Transverse colon (tissue), 4 donors: ENCODE data around the gene CCN2. TPM values are rescaled to one million over a fixed set of nuclear protein-coding genes. Genes with fewer than 3 reads are reported as not detected.

Experiments used
- DNase-seq: peaks from one replicate; pipeline ENCODE4 v3.0.0-alpha.2; 2019
- H3K27ac ChIP-seq, 4 donors: fragments of 200-600 bp; sonication (generic); 2 replicates each; pipeline ENCODE4 v1.5.1; 2016 to 2018; ENCODE audit warnings: inconsistent platforms in 4 of 4
- H3K27me3 ChIP-seq: fragments of 200-600 bp; sonication (generic); 2 replicates; pipeline ENCODE4 v1.5.1; 2017; ENCODE audit warnings: inconsistent platforms
- H3K36me3 ChIP-seq, 4 donors: fragments of 200-600 bp; sonication (generic); 2 replicates each; pipeline ENCODE4 v1.5.1; 2017 to 2019; ENCODE audit warnings: inconsistent platforms in 4 of 4
- H3K4me1 ChIP-seq, 4 donors: fragments of 200-600 bp; sonication (generic); 2 replicates each; pipeline ENCODE4 v1.5.1; 2017 to 2020; ENCODE audit warnings: inconsistent platforms in 4 of 4
- H3K4me3 ChIP-seq, 4 donors: fragments of 200-600 bp; sonication (generic); 1 replicate in 1 of 4; 2 replicates in 3 of 4; pipeline versions ENCODE4 v1.5.1 to v1.6.1; 2017 to 2019; ENCODE audit warnings: inconsistent platforms in 4 of 4
- H3K9me3 ChIP-seq, 2 donors: fragments of 200-600 bp; sonication (generic); 2 replicates each; pipeline ENCODE4 v1.5.1; 2017 to 2019; ENCODE audit warnings: inconsistent platforms in 2 of 2
- EP300 ChIP-seq: sonication (generic); formaldehyde crosslinking; IDR thresholded peaks from one replicate; pipeline ENCODE4 v1.6.1; 2017; ENCODE audit warnings: antibody characterized with exemption, low read depth
- POLR2A ChIP-seq: fragments of 450-650 bp; IDR thresholded peaks from one replicate; pipeline ENCODE4 v1.6.1; 2016; ENCODE audit warnings: antibody characterized with exemption, mild to moderate bottlenecking, moderate library complexity
- POLR2AphosphoS5 ChIP-seq, 3 donors: sonication (generic); formaldehyde crosslinking; IDR thresholded peaks; one replicate each; pipeline ENCODE4 v1.6.1; 2016; ENCODE audit warnings: antibody characterized with exemption in 3 of 3
- WGBS, 2 donors: methylation state at CpG; one replicate each; pipeline ENCODE4 v1.1.5; 2018; ENCODE audit warnings: low coverage in 1 of 2; 5-methylcytosine and 5-hydroxymethylcytosine counted together
- in situ Hi-C, 4 donors: fragments of 200-750 bp; cut with MboI; loops; one replicate each; pipeline versions ENCODE4 v1.15.0 to v1.15.1; 2017; ENCODE audit warnings: low sequenced_read_pairs in 3 of 4, low pct_ligation_motif_present in 1 of 4, low pct_unique_long_range_greater_than_20kb in 1 of 4
- intact Hi-C: fragments of 100-400 bp; cut with DNase I; formaldehyde crosslinking; loops from one replicate; pipeline ENCODE4 v1.15.1; 2023; ENCODE audit warnings: low total_unique reads
- total RNA-seq, 4 donors: library from RNA; depleted of rRNA; stranded (reverse); fragments of >200 nt; gene quantifications; one replicate each; pipeline ENCODE4 v1.1.0, GENCODE V29; 2016
- TF ChIP-seq, protein P1 (sequence below), 5 experiments: fragments of 200-600 bp in 3 of 5; fragments of 450-650 bp in 2 of 5; sonication (generic) in 3 of 5; IDR thresholded peaks; 1 replicate in 2 of 5; 2 replicates in 3 of 5; pipeline ENCODE4 v1.5.1; 2016 to 2017; ENCODE audit warnings: antibody characterized with exemption in 5 of 5, inconsistent platforms in 3 of 5, mild to moderate bottlenecking in 2 of 5, moderate library complexity in 1 of 5

CCN2 gene
- total RNA-seq, 4 donors from 2014 or later: 37.0 to 146 (median 58.0) TPM

DNA sequence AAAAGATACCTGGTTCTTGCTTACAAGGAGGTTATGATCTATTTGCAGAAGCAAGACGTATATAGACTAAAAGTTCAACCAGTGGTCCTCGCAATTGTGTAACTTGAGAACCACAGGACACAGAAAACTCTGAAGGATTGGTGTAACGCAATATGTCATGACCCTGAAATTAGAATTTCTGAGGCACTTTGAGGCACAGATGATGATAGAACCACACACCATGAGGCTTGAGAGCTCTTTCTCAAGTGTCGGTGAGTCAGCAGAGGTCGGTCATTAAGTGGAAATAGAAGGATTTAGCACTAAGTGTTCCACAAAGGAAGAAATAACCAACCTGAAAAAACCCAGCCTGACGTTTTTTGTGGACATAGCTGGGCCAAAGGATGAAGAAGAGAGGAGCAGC lies 15.3 kb upstream of the CCN2 start:
- intact Hi-C loops (no loop called here), in situ Hi-C loops (no loop called here)
- no peak for TF ChIP-seq POLR2A
- peak in 2 of 3 donors; percentile 26 to 30 for TF ChIP-seq POLR2AphosphoS5 (IDR thresholded peaks at IDR 0.05)
- no peak for TF ChIP-seq EP300
- TF ChIP-seq, protein P1, sequence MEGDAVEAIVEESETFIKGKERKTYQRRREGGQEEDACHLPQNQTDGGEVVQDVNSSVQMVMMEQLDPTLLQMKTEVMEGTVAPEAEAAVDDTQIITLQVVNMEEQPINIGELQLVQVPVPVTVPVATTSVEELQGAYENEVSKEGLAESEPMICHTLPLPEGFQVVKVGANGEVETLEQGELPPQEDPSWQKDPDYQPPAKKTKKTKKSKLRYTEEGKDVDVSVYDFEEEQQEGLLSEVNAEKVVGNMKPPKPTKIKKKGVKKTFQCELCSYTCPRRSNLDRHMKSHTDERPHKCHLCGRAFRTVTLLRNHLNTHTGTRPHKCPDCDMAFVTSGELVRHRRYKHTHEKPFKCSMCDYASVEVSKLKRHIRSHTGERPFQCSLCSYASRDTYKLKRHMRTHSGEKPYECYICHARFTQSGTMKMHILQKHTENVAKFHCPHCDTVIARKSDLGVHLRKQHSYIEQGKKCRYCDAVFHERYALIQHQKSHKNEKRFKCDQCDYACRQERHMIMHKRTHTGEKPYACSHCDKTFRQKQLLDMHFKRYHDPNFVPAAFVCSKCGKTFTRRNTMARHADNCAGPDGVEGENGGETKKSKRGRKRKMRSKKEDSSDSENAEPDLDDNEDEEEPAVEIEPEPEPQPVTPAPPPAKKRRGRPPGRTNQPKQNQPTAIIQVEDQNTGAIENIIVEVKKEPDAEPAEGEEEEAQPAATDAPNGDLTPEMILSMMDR (IDR thresholded peaks at IDR 0.05): no peak
- no peak for DNase-seq
- WGBS, 2 donors: 75 to 80% methylated on average over 5 to 6 of the region's 6 CpGs
- Histone ChIP-seq H3K4me3 (no peak overlapping the region), H3K36me3 (no peaks in the 10 kb centered on the region), H3K27ac (no peak overlapping the region), H3K4me1 (no peaks in the 10 kb centered on the region), H3K27me3 (no peaks in the 10 kb centered on the region), H3K9me3 (no peaks in the 10 kb centered on the region)

DNA sequence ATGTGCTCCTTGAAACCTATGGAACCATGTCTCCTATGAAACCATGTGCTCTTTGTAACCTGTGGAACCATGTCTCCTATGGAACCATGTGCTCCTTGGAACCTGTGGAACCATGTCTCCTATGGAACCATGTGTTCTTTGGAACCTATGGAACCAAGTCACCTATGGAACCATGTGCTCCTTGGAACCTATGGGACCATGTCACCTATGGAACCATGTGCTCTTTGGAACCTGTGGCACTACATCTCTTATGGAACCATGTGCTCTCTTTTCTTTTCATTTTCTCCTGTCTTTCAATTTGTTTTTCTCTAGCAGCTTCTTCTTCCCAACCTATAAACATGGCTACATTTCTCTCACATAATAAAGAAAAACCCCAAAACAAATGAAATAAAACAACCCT lies 11.9 kb upstream of the CCN2 start:
- TF ChIP-seq POLR2AphosphoS5 (IDR thresholded peaks at IDR 0.05) (no peak), POLR2A (no peak), EP300 (no peak)
- TF ChIP-seq, protein P1 (IDR thresholded peaks at IDR 0.05): no peak
- Histone ChIP-seq H3K36me3 (no peaks in the 10 kb centered on the region), H3K27ac (no peak overlapping the region), H3K4me1 (peaks cover 0 to 12% (median 3%) of the 10 kb centered on the region in 4 donors), H3K27me3 (no peaks in the 10 kb centered on the region), H3K4me3 (no peak overlapping the region), H3K9me3 (no peaks in the 10 kb centered on the region)
- in situ Hi-C loops (no loop called here), intact Hi-C loops (no loop called here)
- DNase-seq: no peak

DNA sequence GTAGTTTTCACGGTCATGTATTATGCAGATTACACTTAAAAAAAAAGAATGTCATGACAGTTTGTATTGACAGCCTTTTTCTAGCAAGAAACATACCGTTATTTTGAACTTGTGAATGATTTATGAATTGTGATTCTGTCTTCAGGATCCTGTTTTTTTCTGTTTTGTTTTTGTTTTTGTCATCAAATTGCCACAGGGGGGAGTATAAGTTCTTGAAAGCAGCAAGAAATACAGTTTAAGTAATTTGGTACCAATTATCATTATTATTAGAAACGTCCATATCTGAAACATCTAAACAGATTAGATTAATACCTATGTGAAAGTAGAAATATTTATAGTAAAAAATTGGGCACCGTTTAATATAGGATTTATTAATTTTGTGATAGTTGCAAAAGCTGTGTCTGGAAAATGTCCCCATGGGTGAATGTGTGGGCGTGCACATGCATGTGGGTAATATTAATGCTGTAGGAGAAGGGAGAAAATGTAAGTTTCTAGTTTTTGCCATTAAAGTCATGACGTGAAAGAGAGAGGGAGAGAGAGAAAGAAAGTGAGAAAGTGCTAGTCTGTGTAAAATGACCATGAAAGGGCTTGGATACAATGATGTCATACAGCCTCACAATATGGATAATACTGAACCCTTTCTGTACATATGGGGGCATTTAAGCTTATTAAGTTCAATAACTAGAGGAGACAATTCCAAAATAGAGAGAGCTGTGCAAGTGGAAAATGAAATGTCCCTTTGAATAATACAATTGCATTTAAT lies 9.4 kb upstream of the CCN2 start:
- H3K4me1 ChIP-seq: peaks cover 0 to 24% (median 3%) of the 10 kb centered on the region in 4 donors
- no peak overlapping the region for H3K4me3 ChIP-seq
- intact Hi-C loops: no loop called here
- no peak for TF ChIP-seq EP300
- TF ChIP-seq POLR2AphosphoS5 (IDR thresholded peaks at IDR 0.05): no peak
- TF ChIP-seq, protein P1 (IDR thresholded peaks at IDR 0.05): no peak
- no peak for TF ChIP-seq POLR2A
- no peaks in the 10 kb centered on the region for H3K27me3 ChIP-seq
- DNase-seq: no peak
- H3K9me3 ChIP-seq: no peaks in the 10 kb centered on the region
- no peaks in the 10 kb centered on the region for H3K36me3 ChIP-seq
- WGBS, 2 donors: 66 to 73% methylated on average over 6 of the region's 6 CpGs
- H3K27ac ChIP-seq: no peak overlapping the region
- in situ Hi-C loops: no loop called here

DNA sequence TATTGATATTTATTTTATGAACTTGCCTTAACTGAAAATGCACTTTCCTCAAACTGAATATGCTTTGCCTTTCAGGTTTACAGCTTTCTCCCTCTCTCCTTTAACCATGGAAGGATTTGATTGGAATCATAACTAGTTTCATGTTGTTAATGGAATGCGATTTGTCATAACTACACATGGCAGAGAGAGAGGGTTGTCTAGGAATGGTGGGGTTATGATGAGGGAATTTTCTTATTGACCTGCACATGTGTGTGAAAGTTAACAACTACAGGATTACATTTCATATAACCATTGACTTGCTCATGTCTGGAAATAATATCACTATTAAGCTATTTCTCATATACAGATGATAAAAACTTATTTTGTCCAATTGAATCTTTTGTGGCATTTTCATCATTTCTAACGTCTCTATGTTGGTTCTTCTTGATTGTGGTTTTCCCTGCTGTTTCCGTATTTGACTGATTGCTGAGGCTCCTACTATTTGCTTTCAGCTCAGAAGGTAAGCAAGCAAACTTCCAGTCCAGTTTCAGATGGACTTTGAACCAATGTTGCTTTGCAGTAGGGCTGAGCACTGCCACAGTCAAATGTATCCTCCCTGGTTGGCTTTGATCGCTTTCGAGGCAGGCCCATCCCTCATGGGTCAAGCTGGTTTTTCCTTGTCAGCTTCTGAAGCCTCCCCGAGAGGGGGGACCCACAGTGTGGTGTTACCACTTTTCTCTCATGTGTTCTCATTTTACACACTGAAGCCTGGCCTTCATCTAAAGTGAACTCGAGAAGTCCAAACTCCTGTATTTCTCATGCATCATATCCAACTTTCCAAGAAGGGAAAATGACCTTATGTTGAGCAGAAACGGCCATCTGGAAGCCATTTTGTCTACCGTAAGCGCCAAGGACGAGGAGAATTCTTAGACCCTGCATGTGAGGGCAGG lies 7.6 kb upstream of the CCN2 start:
- TF ChIP-seq EP300: no peak
- TF ChIP-seq POLR2AphosphoS5 (IDR thresholded peaks at IDR 0.05): peak in 2 of 3 donors; percentile 27 to 57
- peak; percentile 63 for DNase-seq
- Histone ChIP-seq H3K27ac (peak overlapping the region; percentile 58 to 68 (median 65)), H3K4me3 (no peak overlapping the region), H3K27me3 (no peaks in the 10 kb centered on the region), H3K4me1 (peaks cover 4 to 41% (median 15%) of the 10 kb centered on the region in 4 donors), H3K9me3 (no peaks in the 10 kb centered on the region), H3K36me3 (no peaks in the 10 kb centered on the region)
- intact Hi-C loops: no loop called here
- in situ Hi-C loops: no loop called here
- WGBS, 2 donors: 62 to 63% methylated on average over 5 to 11 of the region's 11 CpGs
